SK-N-SH (cell line): ENCODE measurements around the gene ZDHHC15. TPM values are rescaled to one million over a fixed set of nuclear protein-coding genes. Genes with fewer than 3 reads are reported as not detected.
"Not testable (repeated sequence)": the region's sequence is repeated elsewhere in the genome, so short reads cannot be mapped to it uniquely, and the experiment has no call there.

ENCODE experiments used
- CTCF ChIA-PET: fragments of 300-600, 350-600 bp; formaldehyde crosslinking; extraction: SDS; loops from one replicate; lab custom pipeline; 2021; lab: Yijun Ruan, JAX
- POLR2A ChIA-PET: fragments of 350-600 bp; sonication (Branson Sonifier 250); formaldehyde crosslinking; extraction: SDS; loops from one replicate; lab custom pipeline; 2020; ENCODE audit warnings: antibody characterized with exemption, inconsistent platforms; lab: Yijun Ruan, JAX
- DNase-seq: peaks from one replicate; pipeline ENCODE4 v3.0.0; 2012
- H2AFZ ChIP-seq: fragments of 200-600 bp; sonication (generic); 2 replicates; pipeline ENCODE4 v1.8.1; 2016; ENCODE audit warnings: antibody characterized with exemption, mild to moderate bottlenecking, low read depth
- H3F3A ChIP-seq: fragments of 200-600 bp; sonication (generic); replicated peaks from 2 replicates; pipeline ENCODE3; 2016; ENCODE audit warnings: antibody characterized with exemption, mild to moderate bottlenecking; ENCODE audit not compliant: insufficient read depth
- H3K27ac ChIP-seq, 2 experiments: fragments of 200-500 bp in 1 of 2; fragments of 200-600 bp in 1 of 2; sonication (Bioruptor generic) in 1 of 2; sonication (generic), shearing (Covaris generic) in 1 of 2; 2 replicates each; pipeline versions ENCODE4 v1.5.1 to v1.6.1; 2014 to 2016; ENCODE audit warnings: low read depth in 2 of 2, inconsistent platforms in 1 of 2, low read length in 1 of 2, mild to moderate bottlenecking in 1 of 2, mixed read lengths in 1 of 2
- H3K27me3 ChIP-seq: fragments of 200-600 bp; sonication (generic), shearing (Covaris generic); 2 replicates; pipeline ENCODE4 v1.6.1; 2016; ENCODE audit warnings: mixed run types; ENCODE audit not compliant: insufficient read depth
- H3K36me3 ChIP-seq, 2 experiments: fragments of 200-500 bp in 1 of 2; fragments of 200-600 bp in 1 of 2; sonication (Bioruptor generic) in 1 of 2; sonication (generic) in 1 of 2; replicated peaks in 1 of 2; 2 replicates each; pipeline versions ENCODE3 to v1.5.1; 2014 to 2016; ENCODE audit warnings: low read length in 1 of 2, mild to moderate bottlenecking in 1 of 2; ENCODE audit not compliant: insufficient read depth in 2 of 2, control insufficient read depth in 1 of 2
- H3K4me1 ChIP-seq, 2 experiments: fragments of 200-500 bp in 1 of 2; fragments of 200-600 bp in 1 of 2; sonication (Bioruptor generic) in 1 of 2; sonication (generic), shearing (Covaris generic) in 1 of 2; 2 replicates each; pipeline versions ENCODE4 v1.5.1 to v1.6.1; 2014 to 2016; ENCODE audit warnings: low read depth in 1 of 2, low read length in 1 of 2, mixed run types in 1 of 2; ENCODE audit not compliant: insufficient read depth in 2 of 2, control insufficient read depth in 1 of 2
- H3K4me2 ChIP-seq: fragments of 200-600 bp; sonication (generic), shearing (Covaris generic); 2 replicates; pipeline ENCODE4 v1.6.1; 2017; ENCODE audit warnings: mixed run types
- H3K4me3 ChIP-seq, 2 experiments: fragments of 200-500 bp in 1 of 2; fragments of 200-600 bp in 1 of 2; sonication (Bioruptor generic) in 1 of 2; sonication (generic), shearing (Covaris generic) in 1 of 2; 2 replicates each; pipeline versions ENCODE4 v1.5.1 to v1.8.1; 2014 to 2016; ENCODE audit warnings: low read depth in 2 of 2, inconsistent platforms in 1 of 2, low read length in 1 of 2, mild to moderate bottlenecking in 1 of 2, mixed read lengths in 1 of 2, moderate library complexity in 1 of 2
- H3K79me2 ChIP-seq: fragments of 200-600 bp; sonication (generic); 2 replicates; pipeline ENCODE4 v1.8.1; 2017; ENCODE audit warnings: mild to moderate bottlenecking; ENCODE audit not compliant: insufficient read depth
- H3K9ac ChIP-seq: fragments of 200-600 bp; sonication (generic); 2 replicates; pipeline ENCODE4 v1.6.1; 2017; ENCODE audit warnings: mixed run types
- H3K9me2 ChIP-seq: fragments of 200-600 bp; sonication (generic); 2 replicates; pipeline ENCODE4 v1.6.1; 2017; ENCODE audit warnings: mixed run types
- H3K9me3 ChIP-seq: fragments of 200-600 bp; sonication (generic); 2 replicates; pipeline ENCODE4 v1.6.1; 2017; ENCODE audit warnings: mixed run types, mild to moderate bottlenecking, moderate library complexity
- H4K20me1 ChIP-seq: fragments of 200-600 bp; sonication (generic); 2 replicates; pipeline ENCODE4 v1.6.1; 2017; ENCODE audit warnings: mild to moderate bottlenecking, mixed run types; ENCODE audit not compliant: insufficient read depth
- ELF1 ChIP-seq: IDR thresholded peaks from 2 replicates; pipeline ENCODE4 v1.4.0; 2012
- EP300 ChIP-seq, 2 experiments: IDR thresholded peaks; 2 replicates each; pipeline versions ENCODE4 v1.4.0 to v1.6.1; 2012; ENCODE audit warnings: borderline replicate concordance in 1 of 2, low read depth in 1 of 2, low read length in 1 of 2
- EZH2phosphoT487 ChIP-seq: fragments of 200-600 bp; sonication (generic); IDR thresholded peaks from 2 replicates; pipeline ENCODE4 v1.6.1; 2017; ENCODE audit warnings: low read depth, mixed run types, mild to moderate bottlenecking, antibody characterized with exemption, moderate library complexity, borderline replicate concordance
- FOSL2 ChIP-seq: IDR thresholded peaks from 2 replicates; pipeline ENCODE4 v1.4.0; 2012; ENCODE audit warnings: low read depth, mild to moderate bottlenecking, moderate library complexity, borderline replicate concordance
- FOXJ3 ChIP-seq: sonication (generic); formaldehyde crosslinking; IDR thresholded peaks from 2 replicates; pipeline ENCODE4 v1.5.1; 2020; ENCODE audit warnings: mild to moderate bottlenecking, missing genetic modification reagents
- GATA2 ChIP-seq: sonication (generic); formaldehyde crosslinking; IDR thresholded peaks from 2 replicates; pipeline ENCODE4 v1.5.0; 2020; ENCODE audit warnings: mild to moderate bottlenecking, missing genetic modification reagents
- MAX ChIP-seq: IDR thresholded peaks from 2 replicates; pipeline ENCODE4 v1.4.0; 2012; ENCODE audit warnings: low read depth
- MEF2A ChIP-seq: IDR thresholded peaks from 2 replicates; pipeline ENCODE4 v1.4.0; 2012; ENCODE audit warnings: low read depth, borderline replicate concordance
- MXI1 ChIP-seq: IDR thresholded peaks from 2 replicates; pipeline ENCODE4 v1.6.1; 2012; ENCODE audit warnings: mild to moderate bottlenecking, low read depth, low read length, improper control_type of control experiment
- PBX3 ChIP-seq: IDR thresholded peaks from 2 replicates; pipeline ENCODE4; 2012
- RAD21 ChIP-seq: IDR thresholded peaks from 2 replicates; pipeline ENCODE4 v1.6.1; 2012; ENCODE audit warnings: mild to moderate bottlenecking, low read length
- RCOR1 ChIP-seq: fragments of 150-350 bp; IDR thresholded peaks from 2 replicates; pipeline ENCODE4 v1.6.1; 2017; ENCODE audit warnings: antibody characterized with exemption, low read length
- RFX5 ChIP-seq: IDR thresholded peaks from 2 replicates; pipeline ENCODE4 v1.6.1; 2012; ENCODE audit warnings: mild to moderate bottlenecking, improper control_type of control experiment, low read length
- RXRA ChIP-seq: IDR thresholded peaks from 2 replicates; pipeline ENCODE4 v1.4.0; 2012; ENCODE audit warnings: low read depth, mild to moderate bottlenecking, borderline replicate concordance
- SMC3 ChIP-seq: IDR thresholded peaks from 2 replicates; pipeline ENCODE4 v1.6.1; 2012; ENCODE audit warnings: low read depth, low read length, improper control_type of control experiment
- TCF12 ChIP-seq: IDR thresholded peaks from 2 replicates; pipeline ENCODE4 v1.4.0; 2012
- USF1 ChIP-seq: IDR thresholded peaks from 2 replicates; pipeline ENCODE4 v1.4.0; 2012; ENCODE audit warnings: low read depth, borderline replicate concordance
- YY1 ChIP-seq: IDR thresholded peaks from 2 replicates; pipeline ENCODE4 v1.4.0; 2012; ENCODE audit warnings: low read depth, mild to moderate bottlenecking
- ZBTB33 ChIP-seq: IDR thresholded peaks from 2 replicates; pipeline ENCODE4 v1.4.0; 2012; ENCODE audit warnings: low read depth, borderline replicate concordance
- WGBS: methylation state at CpG from one replicate; pipeline ENCODE4 v1.1.6; 2017; ENCODE audit warnings: low lambda C conversion rate; 5-methylcytosine and 5-hydroxymethylcytosine counted together
- polyA plus RNA-seq, 3 experiments: library from polyadenylated mRNA; depleted of rRNA; stranded (reverse); fragments of >200 nt; gene quantifications; 2 replicates each; pipeline ENCODE4 v1.2.3, GENCODE V29; 2012

Gene ZDHHC15
- polyA plus RNA-seq, 1 of the 3 experiments (the other 2 are of a cell fraction), result 0.02 TPM

GRCh38 chrX:75544786-75545185 is 21.9 kb upstream of the ZDHHC15 start:
- H2AFZ ChIP-seq, result no peak overlapping the region
- no peaks in the 10 kb centered on the region for H3F3A ChIP-seq
- no peak overlapping the region for H3K9ac ChIP-seq
- H3K9me3 ChIP-seq, result no peaks in the 10 kb centered on the region
- H3K4me1 ChIP-seq, result no peaks in the 10 kb centered on the region
- no peaks in the 10 kb centered on the region for H3K36me3 ChIP-seq
- no peak for DNase-seq
- H3K9me2 ChIP-seq, result no peaks in the 10 kb centered on the region
- no peaks in the 10 kb centered on the region for H3K79me2 ChIP-seq
- no peaks in the 10 kb centered on the region for H4K20me1 ChIP-seq
- H3K4me3 ChIP-seq, result no peak overlapping the region
- H3K4me2 ChIP-seq, result no peak overlapping the region
- ChIA-PET POLR2A (no interaction called here), CTCF (interaction anchor here (0.6 kb wide), 1 partner anchor 255 kb away, joined by 3 read pairs; no protein-coding TSS in a partner anchor)
- WGBS, result 6% methylated on average over 2 of the region's 2 CpGs
- H3K27ac ChIP-seq, result no peak overlapping the region
- no peaks in the 10 kb centered on the region for H3K27me3 ChIP-seq
- TF ChIP-seq MXI1 (no peak), RCOR1 (no peak), TCF12 (no peak), YY1 (no peak), EZH2phosphoT487 (no peak), FOSL2 (no peak), MAX (no peak), USF1 (no peak), SMC3 (no peak), RFX5 (no peak), PBX3 (no peak), FOXJ3 (CRISPR knock-in tag) (no peak), EP300 (IDR thresholded peaks at IDR 0.05; ENCODE audit: borderline replicate concordance in 1 of 2, low read depth in 1 of 2, low read length in 1 of 2) (no peak), GATA2 (no peak)

- Histone ChIP-seq H4K20me1 (no peaks in the 10 kb centered on the region), H3F3A (no peaks in the 10 kb centered on the region), H3K4me2 (no peak overlapping the region), H3K9me2 (no peaks in the 10 kb centered on the region), H3K27ac (no peak overlapping the region), H3K4me1 (no peaks in the 10 kb centered on the region), H3K9me3 (no peaks in the 10 kb centered on the region), H3K4me3 (no peak overlapping the region), H3K79me2 (no peaks in the 10 kb centered on the region), H3K27me3 (no peaks in the 10 kb centered on the region), H3K36me3 (no peaks in the 10 kb centered on the region), H3K9ac (no peak overlapping the region), H2AFZ (no peak overlapping the region)
- ChIA-PET POLR2A (no interaction called here), CTCF (no interaction called here)
- no peak for TF ChIP-seq YY1
- no peak for TF ChIP-seq RXRA
- no peak for TF ChIP-seq MAX
- no peak for TF ChIP-seq MXI1
- no peak for TF ChIP-seq PBX3
- no peak for TF ChIP-seq TCF12
- no peak for TF ChIP-seq ELF1
- no peak for TF ChIP-seq RAD21
- TF ChIP-seq MEF2A, result no peak
- TF ChIP-seq RCOR1, result no peak
- TF ChIP-seq GATA2, result no peak
- no peak for TF ChIP-seq ZBTB33
- 5% methylated on average over 1 of the region's 1 CpG for WGBS
- no peak for DNase-seq
Observed at GRCh38 chrX:75483933-75484332, 38.9 kb downstream of the ZDHHC15 start.

GRCh38 chrX:75461780-75462179 is 61.1 kb downstream of the ZDHHC15 start:
- H3K79me2 ChIP-seq, H3K4me2 ChIP-seq, DNase-seq, H3K4me3 ChIP-seq, CTCF ChIA-PET, H3K9ac ChIP-seq, H3K27me3 ChIP-seq, POLR2A ChIA-PET, H2AFZ ChIP-seq, H3F3A ChIP-seq, H3K27ac ChIP-seq, H4K20me1 ChIP-seq, H3K36me3 ChIP-seq, H3K4me1 ChIP-seq, H3K9me3 ChIP-seq, H3K9me2 ChIP-seq: not testable (repeated sequence)
